HCT116 (cell line): ENCODE results near the gene SCTR. TPM values are rescaled to one million over a fixed set of nuclear protein-coding genes. Genes with fewer than 3 reads are reported as not detected.

ENCODE experiments used
- ATAC-seq: fragments of 200-7000 bp; cut with Tn5 transposase; 2 replicates; pipeline ENCODE4 v1.9.1; 2020; ENCODE audit warnings: mild to moderate bottlenecking, moderate library complexity
- BruUV-seq: library from RNA; stranded (reverse); fragments of 400-500 nt; replicated peaks from 2 replicates; lab custom pipeline; 2021; lab: Mats Ljungman, UMichigan
- CTCF ChIA-PET: fragments of 300-600 bp; sonication (Branson Sonifier 250); formaldehyde crosslinking; loops from one replicate; lab custom pipeline; 2021; ENCODE audit warnings: antibody characterized with exemption; lab: Charles Lee
- POLR2A ChIA-PET: fragments of 300-600, 350-600 bp; sonication (Branson Sonifier 250); formaldehyde crosslinking; loops from one replicate; lab custom pipeline; 2021; ENCODE audit warnings: antibody characterized with exemption; lab: Charles Lee
- RAD21 ChIA-PET, 2 experiments: fragments of 300-600 bp; sonication (Branson Sonifier 250); formaldehyde crosslinking; loops; one replicate each; lab custom pipeline; 2023; ENCODE audit warnings: low total read pairs in 2 of 2; ENCODE audit not compliant: uncharacterized antibody in 2 of 2, unreplicated experiment in 2 of 2, low non-redundant PET in 1 of 2; lab: Charles Lee
- DNase-seq: peaks from one replicate; pipeline ENCODE4 v3.0.0-alpha.2; 2010; ENCODE audit warnings: low read depth, low spot score
- H2AFZ ChIP-seq: fragments of 200-600 bp; shearing (Covaris generic), sonication (generic); 2 replicates; pipeline ENCODE4 v1.6.1; 2017; ENCODE audit warnings: low read depth, mixed run types, mixed read lengths, antibody characterized with exemption, low read length; ENCODE audit not compliant: poor library complexity, severe bottlenecking
- H3K27ac ChIP-seq: 2 replicates; pipeline ENCODE4 v1.5.1; 2012; ENCODE audit warnings: low read depth, low read length
- H3K27me3 ChIP-seq: fragments of 200-600 bp; sonication (generic); 2 replicates; pipeline ENCODE4 v1.6.1; 2016; ENCODE audit warnings: mixed run types, low read length, mixed read lengths; ENCODE audit not compliant: insufficient read depth
- H3K36me3 ChIP-seq, 2 experiments: fragments of 200-500 bp in 1 of 2; fragments of 200-600 bp in 1 of 2; sonication (Bioruptor generic) in 1 of 2; sonication (generic) in 1 of 2; 2 replicates each; pipeline versions ENCODE4 v1.5.1 to v1.6.1; 2014 to 2016; ENCODE audit warnings: low read length in 2 of 2, inconsistent platforms in 1 of 2, mixed read lengths in 1 of 2, mixed run types in 1 of 2; ENCODE audit not compliant: insufficient read depth in 2 of 2, control insufficient read depth in 1 of 2
- H3K4me1 ChIP-seq, 2 experiments: fragments of 200-600 bp in 1 of 2; sonication (generic) in 1 of 2; 2 replicates each; pipeline versions ENCODE4 v1.5.1 to v1.6.1; 2012 to 2017; ENCODE audit warnings: low read length in 2 of 2, inconsistent platforms in 1 of 2, mild to moderate bottlenecking in 1 of 2, mixed read lengths in 1 of 2, mixed run types in 1 of 2, moderate library complexity in 1 of 2; ENCODE audit not compliant: insufficient read depth in 2 of 2, control insufficient read depth in 1 of 2
- H3K4me2 ChIP-seq: fragments of 200-600 bp; sonication (generic); 2 replicates; pipeline ENCODE4 v1.6.1; 2017; ENCODE audit warnings: mixed run types, low read length, mixed read lengths
- H3K4me3 ChIP-seq, 2 experiments: fragments of 200-600 bp in 1 of 2; sonication (generic) in 1 of 2; replicated peaks in 1 of 2; 2 replicates each; pipeline ENCODE4 v1.5.1; 2011 to 2016; ENCODE audit warnings: low read length in 2 of 2, control low read depth in 1 of 2, low read depth in 1 of 2, mild to moderate bottlenecking in 1 of 2, mixed read lengths in 1 of 2, mixed run types in 1 of 2
- H3K79me2 ChIP-seq: fragments of 200-600 bp; sonication (generic); 2 replicates; pipeline ENCODE4 v1.6.1; 2017; ENCODE audit warnings: mild to moderate bottlenecking, mixed run types, low read length, moderate library complexity, mixed read lengths; ENCODE audit not compliant: insufficient read depth
- H3K9ac ChIP-seq: fragments of 200-600 bp; sonication (generic); 2 replicates; pipeline ENCODE4 v1.6.1; 2016; ENCODE audit warnings: low read length, mixed read lengths
- H3K9me2 ChIP-seq: fragments of 200-600 bp; sonication (generic), shearing (Covaris generic); 2 replicates; pipeline ENCODE4 v1.6.1; 2017; ENCODE audit warnings: mixed run types, mild to moderate bottlenecking, moderate library complexity; ENCODE audit not compliant: insufficient read depth
- H3K9me3 ChIP-seq, 2 experiments: fragments of 200-500 bp in 1 of 2; fragments of 200-600 bp in 1 of 2; sonication (Bioruptor generic) in 1 of 2; sonication (generic) in 1 of 2; 2 replicates each; pipeline ENCODE4 v1.6.1; 2014 to 2017; ENCODE audit warnings: low read length in 2 of 2, mixed read lengths in 2 of 2, inconsistent platforms in 1 of 2, low read depth in 1 of 2, mild to moderate bottlenecking in 1 of 2, mixed run types in 1 of 2, moderate library complexity in 1 of 2; ENCODE audit not compliant: control insufficient read depth in 1 of 2, insufficient read depth in 1 of 2
- H4K20me1 ChIP-seq: fragments of 200-600 bp; sonication (generic), shearing (Covaris generic); 2 replicates; pipeline ENCODE4 v1.6.1; 2017; ENCODE audit warnings: mixed run types, mild to moderate bottlenecking, moderate library complexity; ENCODE audit not compliant: insufficient read depth
- CBX3 ChIP-seq: IDR thresholded peaks from 2 replicates; pipeline ENCODE4 v1.6.1; 2012; ENCODE audit warnings: low read depth
- CTCF ChIP-seq, 3 experiments: fragments of 200-600 bp in 1 of 3; sonication (generic) in 1 of 3; IDR thresholded peaks in 2 of 3; conservative IDR thresholded peaks in 1 of 3; 2 replicates each; pipeline ENCODE4 v1.5.1; 2012 to 2017; ENCODE audit warnings: low read depth in 2 of 3, low read length in 2 of 3, antibody characterized with exemption in 1 of 3, borderline replicate concordance in 1 of 3, control low read depth in 1 of 3, mild to moderate bottlenecking in 1 of 3, mixed read lengths in 1 of 3, mixed run types in 1 of 3, moderate library complexity in 1 of 3; ENCODE audit not compliant: insufficient read depth in 1 of 3
- EGR1 ChIP-seq: IDR thresholded peaks from 2 replicates; pipeline ENCODE4 v1.6.1; 2012; ENCODE audit warnings: low read depth
- EZH2 ChIP-seq: fragments of 200-600 bp; sonication (generic); IDR thresholded peaks from 2 replicates; pipeline ENCODE4 v1.6.1; 2017; ENCODE audit warnings: antibody characterized with exemption, mixed run types
- EZH2phosphoT487 ChIP-seq: fragments of 200-600 bp; IDR thresholded peaks from 2 replicates; pipeline ENCODE4 v1.6.1; 2018; ENCODE audit warnings: antibody characterized with exemption, borderline replicate concordance
- FOSL1 ChIP-seq: IDR thresholded peaks from 2 replicates; pipeline ENCODE4 v1.6.1; 2012; ENCODE audit warnings: low read depth
- JUND ChIP-seq: IDR thresholded peaks from 2 replicates; pipeline ENCODE4 v1.6.1; 2012
- POLR2A ChIP-seq: IDR thresholded peaks from 2 replicates; pipeline ENCODE4 v1.7.0; 2011; ENCODE audit warnings: borderline replicate concordance; ENCODE audit not compliant: insufficient read depth, insufficient read length; ENCODE audit errors: extremely low read depth
- POLR2AphosphoS5 ChIP-seq: IDR thresholded peaks from 2 replicates; pipeline ENCODE4 v1.6.1; 2011; ENCODE audit warnings: mild to moderate bottlenecking, low read depth, low read length, moderate library complexity
- RAD21 ChIP-seq: IDR thresholded peaks from 2 replicates; pipeline ENCODE4 v1.6.1; 2012; ENCODE audit warnings: low read depth, mild to moderate bottlenecking
- SIN3A ChIP-seq: IDR thresholded peaks from 2 replicates; pipeline ENCODE4 v1.6.1; 2012; ENCODE audit warnings: low read depth
- TCF7L2 ChIP-seq: IDR thresholded peaks from 2 replicates; pipeline ENCODE4 v1.7.0; 2011; ENCODE audit warnings: borderline replicate concordance, inconsistent platforms; ENCODE audit not compliant: insufficient read depth, insufficient read length; ENCODE audit errors: extremely low read depth
- YY1 ChIP-seq: IDR thresholded peaks from 2 replicates; pipeline ENCODE4 v1.6.1; 2011; ENCODE audit warnings: low read length, low read depth, moderate library complexity, mild to moderate bottlenecking; ENCODE audit not compliant: insufficient replicate concordance; ENCODE audit errors: extremely low read depth
- ZNF274 ChIP-seq: fragments of 200-500 bp; sonication (Bioruptor generic); IDR thresholded peaks from 2 replicates; pipeline ENCODE4 v1.6.1; 2014; ENCODE audit warnings: mild to moderate bottlenecking, low read depth, low read length, inconsistent platforms
- intact Hi-C: fragments of 100-400 bp; cut with micrococcal nuclease; formaldehyde crosslinking; loops from 2 replicates; pipeline ENCODE4 v1.10.0; 2022
- total RNA-seq: library from RNA; stranded (reverse); gene quantifications from one replicate; pipeline ENCODE4 v1.2.1, GENCODE V29; 2021; ENCODE audit not compliant: unreplicated experiment

Gene SCTR
- total RNA-seq, 1 experiment from 2014 or later: not detected

- BruUV-seq: no TSS peak
- H3K36me3 ChIP-seq: no peaks in the 10 kb centered on the region
- H2AFZ ChIP-seq: no peak overlapping the region
- no peak overlapping the region for H3K4me3 ChIP-seq
- no peak overlapping the region for H3K27ac ChIP-seq
- no peaks in the 10 kb centered on the region for H4K20me1 ChIP-seq
- H3K9me3 ChIP-seq: no peaks in the 10 kb centered on the region
- ChIA-PET CTCF (no interaction called here), POLR2A (no interaction called here), RAD21 (no interaction called here)
- no peaks in the 10 kb centered on the region; the same call in 1 of the 2 replicates for H3K9me2 ChIP-seq
- no peak for DNase-seq
- no peaks in the 10 kb centered on the region for H3K79me2 ChIP-seq
- TF ChIP-seq RAD21 (no peak), EZH2phosphoT487 (no peak), FOSL1 (no peak), EGR1 (no peak), YY1 (no peak), CBX3 (no peak)
- no peaks in the 10 kb centered on the region for H3K27me3 ChIP-seq
- intact Hi-C loops: no loop called here
- no peak for ATAC-seq
- H3K9ac ChIP-seq: no peak overlapping the region
- H3K4me1 ChIP-seq: peaks cover 0 to 7% of the 10 kb centered on the region in 2 experiments; a peak in 1 of 4 replicates
- no peak overlapping the region for H3K4me2 ChIP-seq
Observed at GRCh38 chr2:119549241-119549640, 25.0 kb upstream of the SCTR start.

GRCh38 chr2:119548516-119549120, 24.3 kb upstream of the SCTR start:
- Histone ChIP-seq H3K4me2 (no peak overlapping the region), H3K4me1 (peaks cover 0 to 10% of the 10 kb centered on the region in 2 experiments; a peak in 2 of 4 replicates), H3K36me3 (no peaks in the 10 kb centered on the region), H3K27me3 (no peaks in the 10 kb centered on the region), H3K4me3 (no peak overlapping the region), H3K9me2 (no peaks in the 10 kb centered on the region; the same call in 1 of the 2 replicates), H2AFZ (no peak overlapping the region), H4K20me1 (no peaks in the 10 kb centered on the region), H3K9ac (no peak overlapping the region), H3K79me2 (no peaks in the 10 kb centered on the region), H3K27ac (no peak overlapping the region), H3K9me3 (no peaks in the 10 kb centered on the region)
- intact Hi-C loops: no loop called here
- RAD21 ChIA-PET: no interaction called here
- POLR2A ChIA-PET: no interaction called here
- CTCF ChIA-PET: no interaction called here
- no peak for TF ChIP-seq SIN3A
- no peak for TF ChIP-seq ZNF274
- TF ChIP-seq TCF7L2: no peak
- no peak for TF ChIP-seq CTCF (IDR thresholded peaks at IDR 0.05 in 2 of 3, conservative IDR thresholded peaks at IDR 0.05 in 1 of 3; ENCODE audit: borderline replicate concordance in 1 of 3, insufficient read depth in 1 of 3, low read depth in 2 of 3, low read length in 2 of 3)
- no peak for TF ChIP-seq JUND
- TF ChIP-seq POLR2AphosphoS5: no peak
- no peak for TF ChIP-seq RAD21
- TF ChIP-seq POLR2A: no peak
- no peak for TF ChIP-seq EZH2
- TF ChIP-seq EGR1: no peak
- no peak for ATAC-seq
- no peak for DNase-seq
- BruUV-seq: no TSS peak
